Hematopoietic multipotent progenitor cell (in vitro differentiated cells): ENCODE results near the gene ASPHD2. TPM values are rescaled to one million over a fixed set of nuclear protein-coding genes. Genes with fewer than 3 reads are reported as not detected.

Experiments
- DNase-seq, 3 donors: peaks; one replicate each; pipeline ENCODE4 v3.0.0-alpha.2; 2011 to 2015; ENCODE audit warnings: low read depth in 2 of 3, low spot score in 2 of 3
- total RNA-seq: library from RNA; depleted of rRNA; stranded (reverse); fragments of >200 nt; gene quantifications from one replicate; pipeline ENCODE4 v1.2.3, GENCODE V29; 2012

ASPHD2 gene
- total RNA-seq, 1 donor: 1.9 TPM

- DNase-seq: no peak
These were observed 16.7 kb downstream of the ASPHD2 start for GRCh38 chr22:26445577-26446275.

DNA sequence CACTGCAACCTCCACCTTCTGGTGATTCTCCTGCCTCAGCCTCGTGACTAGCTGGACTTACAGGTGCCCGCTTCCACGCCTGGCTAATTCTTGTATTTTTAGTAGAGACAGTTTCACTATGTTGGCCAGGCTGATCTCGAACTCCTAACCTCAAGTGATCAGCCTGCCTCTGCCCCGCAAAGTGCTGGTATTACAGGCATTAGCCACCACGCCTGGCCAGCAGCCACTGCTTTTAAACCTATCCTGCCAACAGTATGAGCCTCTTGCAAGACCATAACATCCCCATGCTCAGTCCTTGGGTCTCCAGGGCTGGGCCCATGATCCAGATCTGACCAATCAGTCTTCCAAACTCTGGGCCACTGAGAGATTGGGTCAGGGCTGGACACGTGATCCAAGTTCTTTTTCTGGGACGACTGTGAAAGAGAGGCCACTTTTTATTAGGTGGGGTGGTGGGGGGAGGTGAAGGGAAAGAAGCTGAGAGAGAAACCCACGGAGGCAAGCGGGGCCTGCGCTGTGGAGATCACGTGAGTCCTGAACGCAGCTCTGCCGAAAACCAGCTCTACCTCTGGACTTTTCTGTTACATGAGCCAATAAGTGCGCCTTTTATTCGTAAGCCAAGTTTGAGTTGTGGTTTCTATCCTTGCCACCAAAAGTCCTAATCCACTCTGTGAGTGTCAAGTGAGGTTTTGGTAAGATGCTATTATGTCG, 17.9 kb downstream of the ASPHD2 start:
- no peak for DNase-seq

DNA sequence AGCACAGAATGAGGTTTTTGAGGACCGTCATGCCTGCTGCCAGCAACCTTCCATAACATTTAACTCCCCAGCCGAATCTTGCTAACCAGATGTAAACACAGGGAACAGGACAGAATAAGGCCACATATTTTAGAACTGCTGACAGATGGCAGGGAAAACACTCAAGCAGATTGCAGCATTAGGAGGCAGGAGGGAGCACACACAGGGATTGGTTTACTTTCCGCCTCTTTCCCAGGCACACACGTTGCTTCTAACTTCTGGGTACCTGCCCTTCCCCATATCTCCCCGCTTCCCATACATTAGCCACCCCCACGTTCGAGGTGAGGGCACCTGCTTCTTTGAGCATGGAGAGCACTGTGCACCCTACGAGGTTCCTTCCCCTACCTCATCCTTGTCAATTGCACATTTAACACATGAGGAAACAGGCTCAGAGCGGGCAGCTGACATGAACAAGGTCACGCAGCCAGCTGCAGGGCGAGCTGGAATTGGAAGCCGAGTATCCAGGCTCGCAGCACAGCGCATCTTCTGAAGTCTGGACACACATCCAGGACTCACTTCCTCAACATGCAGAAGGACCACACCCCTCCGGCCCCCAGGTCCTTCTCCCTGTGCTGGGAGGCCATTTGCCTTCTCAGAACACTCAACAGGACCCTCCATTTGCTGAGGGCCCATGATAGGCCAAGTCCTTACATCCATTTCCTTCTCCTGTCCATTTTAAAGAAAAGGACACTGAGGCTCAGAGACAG, 18.7 kb downstream of the ASPHD2 start:
- no peak for DNase-seq

DNA sequence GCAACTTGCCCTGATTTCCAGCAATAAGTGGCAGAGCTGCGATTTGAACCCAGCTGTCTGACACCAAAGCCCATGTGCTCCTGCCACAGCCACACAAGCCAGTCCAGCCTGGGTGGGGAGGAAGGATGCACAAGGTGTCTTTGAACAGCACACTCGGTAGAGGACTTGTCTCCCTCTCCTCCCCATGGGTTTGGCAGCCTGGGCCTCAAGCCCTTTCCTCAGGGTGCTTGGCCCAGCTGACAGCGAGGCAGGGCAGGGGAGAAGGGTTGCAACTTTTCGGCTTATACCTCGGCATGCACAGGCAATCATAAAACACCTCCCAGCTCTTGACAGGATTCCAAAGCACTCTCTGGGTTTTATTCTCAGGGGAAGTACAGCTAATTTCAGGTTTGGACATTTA, 19.3 kb downstream of the ASPHD2 start:
- no peak for DNase-seq

DNA sequence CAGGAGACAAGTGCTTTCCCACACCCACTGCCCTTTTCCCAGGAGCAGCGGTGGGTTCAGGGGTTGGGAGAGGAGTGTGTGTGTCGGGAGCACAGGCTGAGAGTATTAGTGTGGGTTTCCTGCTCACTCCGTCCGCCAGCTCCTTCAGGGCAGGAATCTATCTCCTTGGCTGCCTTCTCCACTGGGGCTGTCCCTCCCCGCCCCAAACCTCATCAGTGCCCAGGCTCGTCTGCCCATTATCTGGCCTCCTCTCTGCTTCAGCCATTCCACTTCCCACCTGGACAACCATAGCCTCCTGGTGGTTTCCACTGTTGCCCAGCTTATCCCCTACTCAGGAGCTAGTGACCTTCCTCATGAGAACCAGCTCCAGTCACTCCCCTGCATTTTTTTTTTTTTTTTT, 19.9 kb downstream of the ASPHD2 start:
- no peak for DNase-seq

DNA sequence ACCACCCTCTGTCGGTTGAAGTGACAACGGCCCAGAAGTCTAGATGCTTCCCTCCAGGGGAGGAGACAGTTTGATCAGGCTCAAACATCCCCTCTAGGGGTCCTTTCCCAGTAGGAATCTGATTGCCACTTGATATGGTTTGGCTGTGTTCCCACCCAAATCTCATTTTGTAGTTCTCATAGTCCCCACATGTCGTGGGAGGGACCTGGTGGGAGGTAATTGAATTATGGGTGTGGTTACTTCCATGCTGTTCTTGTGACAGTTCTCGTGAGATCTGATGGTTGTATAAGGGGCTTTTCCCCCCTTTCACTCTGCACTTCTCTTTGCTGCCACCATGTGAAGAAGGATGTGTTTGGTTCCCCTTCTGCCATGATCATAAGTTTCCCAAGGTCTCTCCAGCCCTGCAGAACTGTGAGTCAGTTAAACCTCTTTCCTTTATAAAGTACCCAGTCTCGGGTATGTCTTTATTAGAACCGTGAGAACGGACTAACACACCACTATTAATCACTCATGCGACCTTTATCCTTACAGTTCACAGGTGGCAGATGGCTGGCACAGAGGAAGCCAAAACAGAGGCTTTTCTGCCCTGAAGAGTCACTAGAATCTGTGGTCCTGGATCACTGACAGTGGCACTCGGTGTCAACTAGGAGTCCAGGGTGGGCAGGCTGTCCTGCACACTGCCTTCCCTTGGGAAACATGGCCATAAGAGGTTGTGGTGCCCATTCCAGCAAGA, 21.6 kb downstream of the ASPHD2 start:
- no peak for DNase-seq

DNA sequence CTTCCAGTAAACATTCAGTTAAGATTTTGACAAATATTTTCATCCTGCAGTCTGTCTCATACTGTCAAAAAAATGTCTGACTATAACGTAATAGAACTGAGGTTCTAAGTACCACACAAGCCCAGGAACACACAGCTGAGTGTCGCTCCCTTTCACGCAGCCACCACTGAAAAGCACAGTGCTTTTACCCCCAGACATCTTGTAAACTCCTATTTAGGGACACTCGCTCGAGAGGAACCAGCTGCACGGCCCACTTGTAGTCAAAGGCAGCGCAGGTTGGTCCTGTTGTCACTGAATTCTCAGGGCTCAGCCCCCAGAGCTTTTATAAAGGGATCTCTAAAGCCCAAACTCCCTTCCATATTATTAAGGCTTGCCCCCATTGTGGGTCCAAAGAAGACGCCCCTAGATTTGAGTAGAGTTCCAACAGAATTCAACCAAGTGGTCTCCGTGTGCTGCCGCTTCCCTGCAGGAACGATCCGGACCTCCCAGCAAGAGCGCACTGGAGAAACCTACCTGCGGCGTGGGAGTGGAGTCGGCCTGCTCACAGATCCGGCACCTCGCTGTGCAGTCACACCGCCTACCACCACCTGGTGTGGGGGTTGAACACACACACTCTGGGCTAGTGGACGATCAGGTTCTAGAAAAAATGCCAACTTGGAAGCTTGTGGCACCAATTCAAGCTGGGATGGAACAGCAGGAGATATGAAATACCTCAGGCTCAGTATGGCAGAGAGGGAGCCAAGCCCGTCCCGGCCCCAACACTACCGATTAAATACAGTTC, 23.4 kb downstream of the ASPHD2 start:
- no peak for DNase-seq

DNA sequence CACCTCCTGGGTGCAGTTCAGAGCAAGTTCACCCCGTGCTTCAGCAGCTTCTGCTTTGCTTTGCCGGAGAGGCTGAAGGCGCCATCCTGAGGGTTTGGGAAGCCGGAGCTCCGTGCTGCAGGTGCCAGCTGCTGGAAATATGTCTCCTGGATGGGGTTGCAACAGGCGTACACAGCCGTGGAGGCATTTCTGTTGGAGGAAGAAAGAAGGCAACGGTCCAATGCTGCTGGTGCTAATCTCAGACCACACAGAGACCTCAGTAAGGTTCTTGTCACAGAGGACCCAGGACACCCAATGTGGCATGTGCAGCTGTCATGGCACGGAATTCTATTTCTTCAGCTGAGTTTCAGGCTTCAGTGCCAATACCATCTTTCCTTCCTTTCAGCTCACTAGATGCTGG, 24.2 kb downstream of the ASPHD2 start:
- DNase-seq: no peak

DNA sequence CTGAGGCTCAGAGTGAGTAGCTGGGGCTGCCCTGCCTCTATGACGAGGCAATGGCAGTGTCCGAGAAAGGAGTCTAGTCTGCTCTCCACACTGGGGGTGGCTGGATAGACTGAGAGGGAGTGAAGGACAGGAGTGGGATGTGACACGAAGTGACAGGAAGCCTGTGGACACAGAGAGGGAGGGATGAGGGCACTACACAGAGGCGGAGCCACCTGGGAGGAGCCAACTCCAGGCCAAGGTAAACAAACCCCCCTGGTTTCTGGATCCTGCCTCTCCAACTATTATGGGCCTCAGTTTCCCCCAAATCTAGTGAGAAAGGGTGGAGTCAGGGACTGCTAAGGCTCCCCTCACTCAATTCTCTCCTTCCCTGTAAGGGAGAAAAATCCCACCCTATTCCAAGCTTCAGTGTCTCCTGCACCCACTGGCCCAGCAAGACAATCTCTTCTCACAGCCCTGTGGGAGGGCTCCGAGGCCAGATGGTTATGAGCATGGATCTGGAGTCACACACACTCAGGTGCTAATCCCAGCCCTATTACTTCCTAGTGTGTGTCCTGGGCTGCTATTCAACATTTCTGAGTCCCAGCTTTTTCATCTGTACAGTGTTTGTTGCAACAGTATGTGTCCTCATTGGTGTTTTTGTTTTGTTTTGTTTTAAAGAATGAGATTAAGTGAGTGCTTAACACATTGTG, 24.9 kb downstream of the ASPHD2 start:
- no peak for DNase-seq

DNA sequence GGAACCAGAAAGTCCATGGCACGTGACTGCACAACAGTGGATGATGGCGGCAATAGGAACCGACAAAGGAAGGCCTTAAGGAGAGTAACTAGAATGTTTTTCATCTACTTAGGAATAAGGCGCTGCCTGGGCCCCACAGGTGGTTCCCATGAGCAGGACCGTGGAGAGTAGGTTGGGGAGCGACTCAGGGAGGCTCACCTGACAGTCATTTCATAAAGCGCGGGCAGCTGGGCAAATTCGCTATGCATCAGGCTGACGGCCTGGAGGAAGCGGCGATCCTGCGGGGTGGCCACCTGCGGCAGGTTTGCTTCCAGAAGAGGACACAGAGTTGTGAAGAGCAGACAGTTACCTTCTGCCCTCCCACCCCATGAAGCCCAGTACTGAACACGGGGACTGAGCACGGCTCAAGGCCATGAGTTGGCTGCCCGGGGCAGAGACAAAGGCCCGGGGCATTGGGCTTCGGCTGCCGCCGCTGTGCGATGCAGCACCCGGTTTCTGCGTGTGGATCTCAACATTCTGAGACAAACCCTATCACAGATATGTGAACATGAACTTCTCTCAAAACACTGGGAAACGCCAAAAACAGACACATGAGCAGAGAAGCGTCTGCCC, 28.7 kb downstream of the ASPHD2 start:
- no peak for DNase-seq

GRCh38 chr22:26460202-26460601, 31.1 kb downstream of the ASPHD2 start:
- no peak for DNase-seq

- peak in 1 of 3 donors; percentile 34 for DNase-seq
These were observed 32.2 kb downstream of the ASPHD2 start for GRCh38 chr22:26461188-26461810.

DNA sequence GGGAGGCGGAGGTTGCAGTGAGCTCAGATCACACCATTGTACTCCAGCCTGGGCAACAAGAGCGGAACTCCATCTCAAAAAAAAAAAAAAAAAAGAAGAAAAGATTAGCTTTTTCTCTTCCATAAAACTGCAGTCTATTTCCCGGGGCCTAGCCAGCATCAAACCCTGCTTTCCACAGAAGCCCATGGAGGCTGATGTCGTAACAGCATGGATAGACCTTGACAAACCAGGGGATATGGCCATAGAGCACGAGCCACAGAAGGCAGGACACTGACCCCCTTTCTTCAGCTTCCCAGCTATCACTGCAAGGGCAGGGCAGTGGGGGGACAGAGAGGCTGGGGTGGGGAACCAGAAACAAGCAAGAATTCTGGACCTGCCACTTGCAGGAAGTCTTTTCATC, 33.0 kb downstream of the ASPHD2 start:
- DNase-seq: no peak

- DNase-seq: no peak
These were observed 33.6 kb downstream of the ASPHD2 start for GRCh38 chr22:26462641-26463040.

GRCh38 chr22:26463101-26463661, 34.1 kb downstream of the ASPHD2 start:
- DNase-seq: no peak

DNA sequence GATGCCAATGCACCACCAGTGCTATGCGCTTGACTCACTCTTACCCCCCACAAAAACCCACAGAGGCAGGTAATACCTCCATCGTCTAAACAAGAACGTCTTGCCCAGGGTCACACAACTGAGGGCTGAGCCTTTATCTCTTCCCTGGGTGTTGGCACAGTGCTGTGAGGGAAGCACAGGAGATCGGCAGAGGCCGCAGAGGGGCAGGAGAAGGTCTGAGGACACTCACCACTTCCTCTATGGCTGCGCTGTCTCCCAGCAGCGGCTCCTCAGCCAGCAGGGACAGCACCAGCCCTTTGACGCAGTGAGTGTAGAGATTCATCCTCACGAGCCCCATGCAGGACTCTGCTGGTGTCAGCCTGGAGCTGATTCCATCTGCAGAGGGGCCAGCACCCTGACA, 34.6 kb downstream of the ASPHD2 start:
- DNase-seq: no peak

DNA sequence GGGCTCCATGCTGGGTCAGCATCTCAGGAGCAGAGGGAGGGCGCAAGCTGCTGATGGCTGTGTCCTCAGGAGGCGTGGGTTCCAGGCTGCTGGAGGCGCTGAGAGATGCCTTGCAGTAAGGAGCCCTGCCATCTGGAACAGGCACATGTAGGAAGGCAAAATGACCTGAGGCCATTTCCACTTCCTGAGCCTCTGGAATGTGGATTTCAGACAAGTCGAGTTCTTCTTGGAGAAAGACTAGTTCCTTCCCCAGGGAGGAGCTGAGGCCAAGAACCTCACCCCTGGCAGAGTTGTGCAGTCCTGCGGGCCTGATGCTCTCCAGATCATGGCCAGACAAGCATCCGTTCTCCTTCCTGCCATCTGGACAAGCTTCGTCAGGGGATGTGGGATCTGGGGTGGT, 35.3 kb downstream of the ASPHD2 start:
- no peak for DNase-seq

GRCh38 chr22:26466196-26466595, 37.1 kb downstream of the ASPHD2 start:
- no peak for DNase-seq

DNA sequence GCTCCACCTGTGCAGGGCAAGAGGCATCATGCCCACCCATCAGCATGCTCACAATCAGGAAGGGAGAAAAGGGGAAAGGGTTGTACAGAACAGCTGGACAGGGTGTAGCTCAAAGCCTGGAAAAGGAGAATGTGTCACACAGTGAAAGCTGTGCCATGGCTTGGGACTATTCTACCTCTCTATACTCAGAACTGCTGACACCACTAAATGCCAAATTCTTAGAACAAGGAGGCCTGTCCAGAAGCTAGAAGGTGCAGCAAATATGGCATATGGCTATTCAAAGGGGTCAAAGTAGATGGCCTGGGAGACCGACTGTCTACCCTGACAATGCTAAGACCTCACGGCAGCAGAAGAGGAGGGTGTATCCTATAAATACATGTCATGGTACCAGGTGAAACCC, 41.7 kb downstream of the ASPHD2 start:
- no peak for DNase-seq
